Breast epithelium (tissue), 3 donors: ENCODE results near the gene GNA12.

Experiments
- CTCF ChIP-seq, 3 donors: fragments of 450-650 bp; IDR thresholded peaks; one replicate each; pipeline ENCODE4 v1.5.1; 2016 to 2017; ENCODE audit warnings: antibody characterized with exemption in 3 of 3, mild to moderate bottlenecking in 3 of 3, moderate library complexity in 3 of 3
- POLR2A ChIP-seq: fragments of 450-650 bp; IDR thresholded peaks from one replicate; pipeline ENCODE4 v1.6.1; 2016; ENCODE audit warnings: antibody characterized with exemption, mild to moderate bottlenecking, moderate library complexity
- POLR2AphosphoS5 ChIP-seq, 3 donors: sonication (generic); formaldehyde crosslinking; IDR thresholded peaks; one replicate each; pipeline ENCODE4 v1.6.1; 2017; ENCODE audit warnings: antibody characterized with exemption in 3 of 3

- no peak for TF ChIP-seq CTCF (IDR thresholded peaks at IDR 0.05)
- TF ChIP-seq POLR2AphosphoS5 (IDR thresholded peaks at IDR 0.05), result no peak
- TF ChIP-seq POLR2A, result no peak
Observed at GRCh38 chr7:2779051-2779450, 65.1 kb downstream of the GNA12 start.
